ENCODE results near the gene NSUN5. TPM values are rescaled to one million over a fixed set of nuclear protein-coding genes. Genes with fewer than 3 reads are reported as not detected.
"Not testable (repeated sequence)": the region's sequence is repeated elsewhere in the genome, so short reads cannot be mapped to it uniquely, and the experiment has no call there.

Gene NSUN5
- polyA plus RNA-seq, 1 donor (not counting 4 experiments of a cell fraction or from before 2014, with no cell fraction given): 16.8 TPM

DNA sequence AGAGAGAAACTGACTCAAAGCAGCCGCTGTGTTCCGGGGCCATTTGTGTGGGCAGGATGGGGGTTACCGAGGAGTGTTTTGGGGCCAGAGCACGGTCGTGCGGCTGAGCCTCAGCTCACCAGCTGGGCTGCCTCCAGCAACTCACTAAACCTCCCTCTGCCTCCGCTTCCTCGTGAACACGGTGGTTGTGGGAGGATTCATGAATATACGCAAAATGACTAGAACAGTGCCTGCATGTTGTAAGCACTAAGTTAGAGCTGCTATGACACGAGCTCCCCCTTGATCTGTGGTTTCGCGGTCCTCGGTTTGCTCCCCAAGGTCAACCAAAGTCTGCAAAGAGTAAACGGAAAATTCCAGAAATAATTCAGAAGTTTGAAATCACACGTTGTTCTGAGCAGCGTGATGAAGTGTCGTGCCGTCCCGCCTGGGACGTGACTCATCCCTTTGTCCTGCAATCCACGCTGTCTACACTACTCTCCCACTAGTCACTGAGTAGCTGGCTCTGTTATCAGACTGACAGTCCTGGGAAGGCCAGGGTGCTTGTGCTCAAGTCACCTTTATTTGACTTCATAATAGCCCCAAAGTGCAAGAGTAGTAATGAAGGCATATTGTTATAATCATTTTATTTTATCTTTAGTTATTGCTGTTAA is 41.8 kb downstream of the NSUN5 start:
- H3K4me3 ChIP-seq (ENCODE audit: control insufficient read depth in 2 of 3, extremely low read depth in 1 of 3, insufficient read depth in 2 of 3, low read depth in 1 of 3, low read length in 3 of 3); H3K27me3 ChIP-seq (ENCODE audit: control insufficient read depth, extremely low read depth, insufficient read depth, low read length); H3K36me3 ChIP-seq (ENCODE audit: control insufficient read depth in 2 of 2, extremely low read depth in 1 of 2, insufficient read depth in 2 of 2, low read length in 2 of 2); H2AFZ ChIP-seq (ENCODE audit: control insufficient read depth, low read length); H3K9ac ChIP-seq (ENCODE audit: control insufficient read depth, extremely low read depth, insufficient read depth, low read length); H3K27ac ChIP-seq (ENCODE audit: control insufficient read depth, insufficient read depth, low read length); H4K20me1 ChIP-seq (ENCODE audit: control insufficient read depth, extremely low read depth, insufficient read depth, low read length); H3K4me1 ChIP-seq (ENCODE audit: control insufficient read depth, extremely low read depth, insufficient read depth, low read length); FAIRE-seq; H3K9me3 ChIP-seq (ENCODE audit: control insufficient read depth, low read depth, low read length); dilution Hi-C loops (cut with MboI; ENCODE audit: extremely low pct_ligation_motif_present, low sequenced_read_pairs); H3K4me2 ChIP-seq (ENCODE audit: control insufficient read depth, extremely low read depth, insufficient read depth, low read depth, low read length); H3K79me2 ChIP-seq (ENCODE audit: control insufficient read depth, insufficient read depth, low read length); H3K9me1 ChIP-seq (ENCODE audit: control insufficient read depth, extremely low read depth, insufficient read depth, low read length); DNase-seq (ENCODE audit: low read depth, low spot score): not testable (repeated sequence)

DNA sequence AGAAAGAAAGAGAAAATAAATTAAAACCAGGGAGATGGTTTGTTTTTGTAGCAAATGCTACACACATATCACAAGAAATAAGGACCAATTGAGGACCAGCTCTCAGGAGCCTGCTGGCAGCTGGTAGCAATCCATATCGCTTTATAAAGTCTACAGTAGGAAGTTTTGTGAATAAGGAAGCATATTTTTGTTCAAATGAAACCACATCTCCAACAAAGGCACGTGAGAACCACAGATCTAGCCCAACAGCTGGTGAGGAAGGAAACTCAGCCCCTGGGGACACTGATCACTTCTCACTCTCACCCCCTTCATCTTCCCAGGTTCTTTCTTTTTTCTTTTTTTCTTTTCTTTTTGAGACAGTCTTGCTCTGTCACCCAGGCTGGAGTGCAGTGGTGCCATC is 46.2 kb downstream of the NSUN5 start:
- H3K9me1 ChIP-seq (ENCODE audit: control insufficient read depth, extremely low read depth, insufficient read depth, low read length); H3K4me3 ChIP-seq (ENCODE audit: control insufficient read depth in 2 of 3, extremely low read depth in 1 of 3, insufficient read depth in 2 of 3, low read depth in 1 of 3, low read length in 3 of 3); H3K9me3 ChIP-seq (ENCODE audit: control insufficient read depth, low read depth, low read length); H3K36me3 ChIP-seq (ENCODE audit: control insufficient read depth in 2 of 2, extremely low read depth in 1 of 2, insufficient read depth in 2 of 2, low read length in 2 of 2); H3K4me1 ChIP-seq (ENCODE audit: control insufficient read depth, extremely low read depth, insufficient read depth, low read length); H4K20me1 ChIP-seq (ENCODE audit: control insufficient read depth, extremely low read depth, insufficient read depth, low read length); H3K27me3 ChIP-seq (ENCODE audit: control insufficient read depth, extremely low read depth, insufficient read depth, low read length); H3K4me2 ChIP-seq (ENCODE audit: control insufficient read depth, extremely low read depth, insufficient read depth, low read depth, low read length); H3K27ac ChIP-seq (ENCODE audit: control insufficient read depth, insufficient read depth, low read length); FAIRE-seq; H3K9ac ChIP-seq (ENCODE audit: control insufficient read depth, extremely low read depth, insufficient read depth, low read length); DNase-seq (ENCODE audit: low read depth, low spot score); dilution Hi-C loops (cut with MboI; ENCODE audit: extremely low pct_ligation_motif_present, low sequenced_read_pairs); H3K79me2 ChIP-seq (ENCODE audit: control insufficient read depth, insufficient read depth, low read length); H2AFZ ChIP-seq (ENCODE audit: control insufficient read depth, low read length): not testable (repeated sequence)

Small RNA genes within 50 kb of the gene (small RNA-seq; reads per million reads assigned to genes)
- 0 reads per million in 3 experiments for gene RNU6-1080P (ENCODE audit: insufficient read length in 3 of 3, low read depth in 3 of 3, low replicate concordance in 1 of 3)

Other genes starting within 250 kb of the NSUN5 start
- not detected in 3 replicates for gene SPDYE9, start 222.8 kb downstream of the NSUN5 start, polyA plus RNA-seq
- not detected in 3 replicates for gene TRIM50, start 19.3 kb upstream of the NSUN5 start, polyA plus RNA-seq
- gene FKBP6, start 19.3 kb upstream of the NSUN5 start, polyA plus RNA-seq: not detected in 3 replicates
- gene FZD9, start 125.0 kb upstream of the NSUN5 start, polyA plus RNA-seq: 0.08 to 0.16 TPM (median 0.13 TPM) in 3 replicates
- gene BAZ1B, start 213.5 kb upstream of the NSUN5 start, polyA plus RNA-seq: 14.2 to 24.3 TPM (median 23.6 TPM) in 3 replicates
- 38.5 to 49.6 TPM (median 41.0 TPM) in 3 replicates for gene BCL7B, start 248.9 kb upstream of the NSUN5 start, polyA plus RNA-seq